SK-N-SH treated with all-trans-retinoic acid at 6 μM for 48 hours (cell line): ENCODE measurements around the gene RPS6KB2.

Experiments
- ARNTL ChIP-seq: fragments of 450-650 bp; formaldehyde crosslinking; IDR thresholded peaks from 2 replicates; pipeline ENCODE4 v1.5.0; 2020; ENCODE audit warnings: low read depth, mild to moderate bottlenecking, moderate library complexity, borderline replicate concordance
- ESRRG ChIP-seq: fragments of 250-450 bp; sonication (Bioruptor Pico); IDR thresholded peaks from 2 replicates; pipeline ENCODE4 v1.6.1; 2021; ENCODE audit warnings: mild to moderate bottlenecking
- GLIS3 ChIP-seq: fragments of 250-450 bp; sonication (Bioruptor Pico); IDR thresholded peaks from 2 replicates; pipeline ENCODE4 v1.5.0; 2020; ENCODE audit warnings: mild to moderate bottlenecking, moderate library complexity
- ISL1 ChIP-seq: fragments of 250-450 bp; sonication (Bioruptor Pico); IDR thresholded peaks from 2 replicates; pipeline ENCODE4 v2.1.2; 2022; ENCODE audit warnings: mild to moderate bottlenecking, moderate library complexity
- SNAI2 ChIP-seq: fragments of 250-450 bp; sonication (Bioruptor Pico); IDR thresholded peaks from 2 replicates; pipeline ENCODE4 v1.5.0; 2020; ENCODE audit warnings: mild to moderate bottlenecking, moderate library complexity
- ZFP3 ChIP-seq: fragments of 250-450 bp; sonication (Bioruptor Pico); IDR thresholded peaks from 2 replicates; pipeline ENCODE4 v1.5.0; 2020; ENCODE audit warnings: mild to moderate bottlenecking, moderate library complexity
- ZFP30 ChIP-seq: fragments of 450-650 bp; formaldehyde crosslinking; IDR thresholded peaks from 2 replicates; pipeline ENCODE4 v1.5.0; 2022; ENCODE audit warnings: mild to moderate bottlenecking, moderate library complexity
- ZNF565 ChIP-seq: fragments of 450-650 bp; formaldehyde crosslinking; conservative IDR thresholded peaks from 2 replicates; pipeline ENCODE4 v1.5.0; 2020; ENCODE audit warnings: low read depth, mild to moderate bottlenecking, moderate library complexity
- TF ChIP-seq, protein P1 (sequence below): fragments of 250-450 bp; sonication (Bioruptor Pico); IDR thresholded peaks from 2 replicates; pipeline ENCODE4 v1.8.0; 2020; ENCODE audit warnings: mild to moderate bottlenecking, moderate library complexity, borderline replicate concordance
- TF ChIP-seq, protein P2 (sequence below): fragments of 250-450 bp; sonication (Bioruptor Pico); IDR thresholded peaks from 2 replicates; pipeline ENCODE4 v1.8.0; 2021; ENCODE audit warnings: low read depth, mild to moderate bottlenecking, moderate library complexity, borderline replicate concordance

- TF ChIP-seq GLIS3 (CRISPR knock-in tag) (no peak), ARNTL (CRISPR knock-in tag) (no peak), ISL1 (no peak), ZNF565 (CRISPR knock-in tag) (no peak), ESRRG (CRISPR knock-in tag) (no peak), ZFP3 (CRISPR knock-in tag) (no peak), ZFP30 (CRISPR knock-in tag) (no peak), SNAI2 (CRISPR knock-in tag) (no peak)
- TF ChIP-seq, protein P1, sequence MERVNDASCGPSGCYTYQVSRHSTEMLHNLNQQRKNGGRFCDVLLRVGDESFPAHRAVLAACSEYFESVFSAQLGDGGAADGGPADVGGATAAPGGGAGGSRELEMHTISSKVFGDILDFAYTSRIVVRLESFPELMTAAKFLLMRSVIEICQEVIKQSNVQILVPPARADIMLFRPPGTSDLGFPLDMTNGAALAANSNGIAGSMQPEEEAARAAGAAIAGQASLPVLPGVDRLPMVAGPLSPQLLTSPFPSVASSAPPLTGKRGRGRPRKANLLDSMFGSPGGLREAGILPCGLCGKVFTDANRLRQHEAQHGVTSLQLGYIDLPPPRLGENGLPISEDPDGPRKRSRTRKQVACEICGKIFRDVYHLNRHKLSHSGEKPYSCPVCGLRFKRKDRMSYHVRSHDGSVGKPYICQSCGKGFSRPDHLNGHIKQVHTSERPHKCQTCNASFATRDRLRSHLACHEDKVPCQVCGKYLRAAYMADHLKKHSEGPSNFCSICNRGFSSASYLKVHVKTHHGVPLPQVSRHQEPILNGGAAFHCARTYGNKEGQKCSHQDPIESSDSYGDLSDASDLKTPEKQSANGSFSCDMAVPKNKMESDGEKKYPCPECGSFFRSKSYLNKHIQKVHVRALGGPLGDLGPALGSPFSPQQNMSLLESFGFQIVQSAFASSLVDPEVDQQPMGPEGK (CRISPR knock-in tag), result no peak
- TF ChIP-seq, protein P2, sequence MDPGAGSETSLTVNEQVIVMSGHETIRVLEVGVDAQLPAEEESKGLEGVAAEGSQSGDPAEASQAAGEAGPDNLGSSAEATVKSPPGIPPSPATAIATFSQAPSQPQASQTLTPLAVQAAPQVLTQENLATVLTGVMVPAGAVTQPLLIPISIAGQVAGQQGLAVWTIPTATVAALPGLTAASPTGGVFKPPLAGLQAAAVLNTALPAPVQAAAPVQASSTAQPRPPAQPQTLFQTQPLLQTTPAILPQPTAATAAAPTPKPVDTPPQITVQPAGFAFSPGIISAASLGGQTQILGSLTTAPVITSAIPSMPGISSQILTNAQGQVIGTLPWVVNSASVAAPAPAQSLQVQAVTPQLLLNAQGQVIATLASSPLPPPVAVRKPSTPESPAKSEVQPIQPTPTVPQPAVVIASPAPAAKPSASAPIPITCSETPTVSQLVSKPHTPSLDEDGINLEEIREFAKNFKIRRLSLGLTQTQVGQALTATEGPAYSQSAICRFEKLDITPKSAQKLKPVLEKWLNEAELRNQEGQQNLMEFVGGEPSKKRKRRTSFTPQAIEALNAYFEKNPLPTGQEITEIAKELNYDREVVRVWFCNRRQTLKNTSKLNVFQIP, result no peak
These were observed 19.9 kb downstream of the RPS6KB2 start for GRCh38 chr11:67448220-67448609.
